ENCODE results near the gene FEN1. TPM values are rescaled to one million over a fixed set of nuclear protein-coding genes. Genes with fewer than 3 reads are reported as not detected.

The FEN1 gene
- total and polyA plus RNA-seq, 2 donors (not counting 1 experiment from before 2014, with no cell fraction given) = 3.4 to 9.8 TPM

GRCh38 chr11:61774411-61774810, 18.3 kb upstream of the FEN1 start:
- Mint-ChIP-seq H3K27ac (no peak overlapping the region), H3K4me1 (peaks cover 17% of the 10 kb centered on the region), H3K4me3 (no peak overlapping the region), H3K27me3 (peaks cover 12% of the 10 kb centered on the region), H3K9me3 (ENCODE audit: insufficient read depth) (no peaks in the 10 kb centered on the region)
- Histone ChIP-seq H3K9me3 (ENCODE audit: control extremely low read depth in 1 of 3, control insufficient read depth in 2 of 3, insufficient read depth in 1 of 3, low read length in 2 of 3) (no peaks in the 10 kb centered on the region), H3K79me2 (ENCODE audit: control insufficient read depth, insufficient read depth, low read length) (no peaks in the 10 kb centered on the region), H3K27me3 (replicated peaks in 1 of 4; ENCODE audit: control extremely low read depth in 1 of 4, control insufficient read depth in 3 of 4, insufficient read depth in 4 of 4, low read length in 3 of 4) (peaks cover 0 to 8% (median 0%) of the 10 kb centered on the region in 4 experiments), H4K20me1 (ENCODE audit: control insufficient read depth, insufficient read depth, low read length, poor library complexity, severe bottlenecking) (no peaks in the 10 kb centered on the region), H3K4me3 (ENCODE audit: control extremely low read depth in 1 of 5, extremely low read depth in 1 of 5, insufficient read depth in 1 of 5, low read depth in 2 of 5, low read length in 4 of 5) (no peak overlapping the region), H3K36me3 (replicated peaks in 1 of 2; ENCODE audit: control extremely low read depth in 1 of 2, control insufficient read depth in 1 of 2, extremely low read depth in 1 of 2, insufficient read depth in 2 of 2, low read length in 1 of 2) (no peaks in the 10 kb centered on the region), H3K4me2 (replicated peaks; ENCODE audit: low read depth, low read length, poor library complexity, severe bottlenecking) (no peak overlapping the region), H3K4me1 (ENCODE audit: control insufficient read depth in 2 of 2, insufficient read depth in 2 of 2, low read length in 2 of 2) (peaks cover 13 to 15% of the 10 kb centered on the region in 2 donors), H3K27ac (ENCODE audit: low read length in 2 of 2) (no peak overlapping the region), H3K9ac (ENCODE audit: low read length) (no peak overlapping the region), H2AFZ (ENCODE audit: insufficient read depth, low read depth, low read length, poor library complexity, severe bottlenecking) (no peak overlapping the region)
- DNase-seq = no peak
- CTCF ChIA-PET = no interaction called here
- no peak for TF ChIP-seq EZH2 (IDR thresholded peaks at IDR 0.05; ENCODE audit: borderline replicate concordance, insufficient read depth, low read depth, low read length, poor library complexity, severe bottlenecking)
- intact Hi-C loops (cut with micrococcal nuclease) = no loop called here
- no peak for ATAC-seq (ENCODE audit: low read depth)
- WGBS (ENCODE audit: insufficient coverage) = 85% methylated on average over 8 of the region's 12 CpGs
- POLR2A ChIA-PET = no interaction called here

DNA sequence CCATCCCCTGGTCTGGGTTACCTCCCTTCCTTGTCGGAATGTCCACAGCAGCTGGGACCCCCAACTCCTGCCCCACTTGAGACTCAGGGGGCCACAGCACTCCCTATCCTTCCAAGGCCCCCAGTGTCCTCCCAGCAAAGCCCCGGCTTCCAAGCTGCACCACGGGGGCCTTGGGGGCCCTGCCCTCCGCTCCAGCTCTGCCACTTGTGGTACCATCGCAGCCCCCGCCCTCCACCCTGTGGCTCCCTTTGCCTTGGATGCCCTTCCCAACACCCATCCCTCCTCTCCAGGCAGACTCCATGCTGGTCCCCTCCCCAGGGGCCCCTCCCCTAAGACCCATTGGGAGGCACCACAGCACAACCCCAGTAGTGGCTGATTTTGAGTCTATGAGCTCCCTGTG, 17.6 kb upstream of the FEN1 start:
- DNase-seq (no peak), ATAC-seq (ENCODE audit: low read depth) (no peak)
- H3K4me2 ChIP-seq (replicated peaks; ENCODE audit: low read depth, low read length, poor library complexity, severe bottlenecking) = no peak overlapping the region
- peaks cover 17% of the 10 kb centered on the region for H3K4me1 Mint-ChIP-seq
- H2AFZ ChIP-seq (ENCODE audit: insufficient read depth, low read depth, low read length, poor library complexity, severe bottlenecking) = no peak overlapping the region
- peaks cover 13 to 15% of the 10 kb centered on the region in 2 donors for H3K4me1 ChIP-seq (ENCODE audit: control insufficient read depth in 2 of 2, insufficient read depth in 2 of 2, low read length in 2 of 2)
- no peak overlapping the region for H3K27ac ChIP-seq (ENCODE audit: low read length in 2 of 2)
- no peaks in the 10 kb centered on the region for H4K20me1 ChIP-seq (ENCODE audit: control insufficient read depth, insufficient read depth, low read length, poor library complexity, severe bottlenecking)
- no peaks in the 10 kb centered on the region for H3K9me3 Mint-ChIP-seq (ENCODE audit: insufficient read depth)
- H3K4me3 ChIP-seq (ENCODE audit: control extremely low read depth in 1 of 5, extremely low read depth in 1 of 5, insufficient read depth in 1 of 5, low read depth in 2 of 5, low read length in 4 of 5) = no peak overlapping the region
- no peaks in the 10 kb centered on the region for H3K79me2 ChIP-seq (ENCODE audit: control insufficient read depth, insufficient read depth, low read length)
- TF ChIP-seq EZH2 (IDR thresholded peaks at IDR 0.05; ENCODE audit: borderline replicate concordance, insufficient read depth, low read depth, low read length, poor library complexity, severe bottlenecking) = no peak
- H3K9ac ChIP-seq (ENCODE audit: low read length) = no peak overlapping the region
- CTCF ChIA-PET = no interaction called here
- POLR2A ChIA-PET = interaction anchor here (0.6 kb wide), 1 partner anchor 10 kb away, joined by 6 read pairs; no protein-coding TSS in a partner anchor
- 97% methylated on average over 6 of the region's 6 CpGs for WGBS (ENCODE audit: insufficient coverage)
- peaks cover 0 to 8% (median 0%) of the 10 kb centered on the region in 4 experiments for H3K27me3 ChIP-seq (replicated peaks in 1 of 4; ENCODE audit: control extremely low read depth in 1 of 4, control insufficient read depth in 3 of 4, insufficient read depth in 4 of 4, low read length in 3 of 4)
- H3K36me3 ChIP-seq (replicated peaks in 1 of 2; ENCODE audit: control extremely low read depth in 1 of 2, control insufficient read depth in 1 of 2, extremely low read depth in 1 of 2, insufficient read depth in 2 of 2, low read length in 1 of 2) = no peaks in the 10 kb centered on the region
- no peaks in the 10 kb centered on the region for H3K9me3 ChIP-seq (ENCODE audit: control extremely low read depth in 1 of 3, control insufficient read depth in 2 of 3, insufficient read depth in 1 of 3, low read length in 2 of 3)
- H3K27me3 Mint-ChIP-seq = peaks cover 12% of the 10 kb centered on the region
- H3K4me3 Mint-ChIP-seq = no peak overlapping the region
- no peak overlapping the region for H3K27ac Mint-ChIP-seq
- intact Hi-C loops (cut with micrococcal nuclease) = no loop called here

All from B cell (primary cell).